AG10803 (cell line): Measurements from ENCODE around the gene DTD1.

Experiments
- DNase-seq: peaks from one replicate; pipeline ENCODE4 v3.0.0; 2010; ENCODE audit warnings: low read depth
- H3K4me3 ChIP-seq: 2 replicates; pipeline ENCODE4 v1.5.1; 2011; ENCODE audit warnings: mild to moderate bottlenecking, low read length, control low read depth
- CTCF ChIP-seq: conservative IDR thresholded peaks from 2 replicates; pipeline ENCODE4 v1.5.1; 2011; ENCODE audit warnings: mild to moderate bottlenecking, low read length, control low read depth, inconsistent platforms

The DTD1 gene

DNA sequence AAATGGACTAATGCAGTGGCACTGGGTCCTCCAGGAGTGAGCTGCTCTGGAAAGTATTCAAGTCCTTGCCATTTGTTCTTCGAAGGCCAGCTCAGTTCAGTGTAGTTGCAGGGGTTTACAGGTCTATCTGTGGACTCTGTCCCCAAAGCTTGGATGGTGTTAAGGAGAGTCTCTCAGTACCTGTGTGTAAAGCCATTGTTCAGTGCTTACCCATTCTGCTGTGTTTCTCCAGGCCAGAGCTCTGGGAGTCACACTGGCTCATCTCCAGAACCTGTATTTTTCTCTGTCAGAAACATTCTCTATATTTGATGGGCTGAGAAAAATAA, 66.6 kb downstream of the DTD1 start:
- no peak for TF ChIP-seq CTCF
- DNase-seq: no peak

GRCh38 chr20:18657575-18657974, 69.7 kb downstream of the DTD1 start:
- H3K4me3 ChIP-seq: no peak overlapping the region
- TF ChIP-seq CTCF: no peak
- DNase-seq: no peak

More for the DNA sequence above, 66.6 kb downstream of the DTD1 start:
- no peak overlapping the region for H3K4me3 ChIP-seq

GRCh38 chr20:18662279-18663040, 74.6 kb downstream of the DTD1 start:
- DNase-seq: no peak
- no peak overlapping the region for H3K4me3 ChIP-seq
- no peak for TF ChIP-seq CTCF

GRCh38 chr20:18663932-18664331, 76.1 kb downstream of the DTD1 start:
- peak; percentile 11 for DNase-seq
- H3K4me3 ChIP-seq: no peak overlapping the region
- TF ChIP-seq CTCF: no peak

DNA sequence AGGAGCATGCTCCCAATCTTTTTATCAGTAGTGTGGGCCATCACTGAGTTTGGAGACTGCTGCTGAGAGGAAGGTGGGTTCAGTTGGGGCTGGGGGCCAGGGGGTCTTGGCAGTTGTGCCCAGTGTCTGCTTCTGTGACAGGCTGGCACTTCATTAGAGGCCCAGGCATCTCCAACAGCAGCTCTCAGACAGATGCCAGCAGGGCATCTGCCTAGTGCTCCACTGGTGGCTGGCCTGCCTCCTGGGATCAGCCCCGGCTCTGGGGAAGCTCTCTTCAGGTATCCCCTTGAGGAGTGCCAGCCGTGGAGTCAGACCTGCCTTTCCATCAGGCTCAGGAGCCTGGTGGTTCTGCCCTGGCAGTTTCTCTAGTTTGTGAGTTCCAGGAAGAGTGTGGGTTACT, 77.3 kb downstream of the DTD1 start:
- no peak for TF ChIP-seq CTCF
- DNase-seq: no peak
- no peak overlapping the region for H3K4me3 ChIP-seq

- DNase-seq: no peak
- no peak for TF ChIP-seq CTCF
Observed at GRCh38 chr20:18666803-18667415, 79.1 kb downstream of the DTD1 start.

More at GRCh38 chr20:18666803-18667415, 79.1 kb downstream of the DTD1 start:
- H3K4me3 ChIP-seq: no peak overlapping the region
